H9 (cell line): Measurements from ENCODE around the gene DDX20. TPM values are rescaled to one million over a fixed set of nuclear protein-coding genes. Genes with fewer than 3 reads are reported as not detected.

Experiments
- DNase-seq: peaks from one replicate; pipeline ENCODE4 v3.0.0-alpha.2; 2017
- H2AFZ ChIP-seq: one replicate; pipeline ENCODE4 v1.6.1; 2013; ENCODE audit warnings: mild to moderate bottlenecking, low read length, control low read depth, moderate library complexity
- H2AK5ac ChIP-seq: 2 replicates; pipeline ENCODE4 v1.6.1; 2013; ENCODE audit warnings: low read length, control low read depth, mixed read lengths; ENCODE audit not compliant: insufficient read length
- H2BK120ac ChIP-seq: one replicate; pipeline ENCODE4 v1.6.1; 2013; ENCODE audit warnings: low read depth, mild to moderate bottlenecking, low read length, control low read depth, inconsistent platforms; ENCODE audit not compliant: poor library complexity, severe bottlenecking
- H2BK12ac ChIP-seq: 2 replicates; pipeline ENCODE4 v1.6.1; 2013; ENCODE audit warnings: low read length, control low read depth, mixed read lengths, low read depth; ENCODE audit not compliant: insufficient read length
- H2BK15ac ChIP-seq: 2 replicates; pipeline ENCODE4 v1.6.1; 2013; ENCODE audit warnings: low read depth, low read length, control low read depth
- H2BK20ac ChIP-seq: one replicate; pipeline ENCODE4 v1.6.1; 2013; ENCODE audit warnings: low read depth, mild to moderate bottlenecking, low read length, control low read depth, inconsistent platforms; ENCODE audit not compliant: poor library complexity, severe bottlenecking
- H2BK5ac ChIP-seq: 2 replicates; pipeline ENCODE4 v1.6.1; 2013; ENCODE audit warnings: low read length, control low read depth, mixed read lengths; ENCODE audit not compliant: insufficient read length
- H3K14ac ChIP-seq: 2 replicates; pipeline ENCODE4 v1.6.1; 2013; ENCODE audit warnings: low read length, control low read depth; ENCODE audit not compliant: insufficient read depth
- H3K18ac ChIP-seq: 2 replicates; pipeline ENCODE4 v1.6.1; 2013; ENCODE audit warnings: low read depth, mild to moderate bottlenecking, mixed read lengths, low read length, control low read depth; ENCODE audit not compliant: insufficient read length
- H3K23ac ChIP-seq: 2 replicates; pipeline ENCODE4 v1.6.1; 2013; ENCODE audit warnings: low read length, control low read depth, mixed read lengths, low read depth; ENCODE audit not compliant: insufficient read length
- H3K23me2 ChIP-seq: 2 replicates; pipeline ENCODE4 v1.6.1; 2013; ENCODE audit warnings: low read depth, mild to moderate bottlenecking, mixed read lengths, low read length, control low read depth; ENCODE audit not compliant: insufficient read length, poor library complexity, severe bottlenecking
- H3K27ac ChIP-seq: 2 replicates; pipeline ENCODE4 v1.5.1; 2013; ENCODE audit warnings: low read length, control low read depth, mixed read lengths, low read depth; ENCODE audit not compliant: insufficient read length
- H3K27me3 ChIP-seq: 2 replicates; pipeline ENCODE4 v1.6.1; 2013; ENCODE audit warnings: low read length, control low read depth, inconsistent platforms; ENCODE audit not compliant: insufficient read depth
- H3K4ac ChIP-seq: 2 replicates; pipeline ENCODE4 v1.6.1; 2013; ENCODE audit warnings: low read depth, mild to moderate bottlenecking, control low read depth, inconsistent platforms, low read length, moderate library complexity
- H3K4me1 ChIP-seq: 2 replicates; pipeline ENCODE4 v1.6.1; 2013; ENCODE audit warnings: low read length, control low read depth, inconsistent platforms; ENCODE audit not compliant: insufficient read depth
- H3K4me2 ChIP-seq: 2 replicates; pipeline ENCODE4 v1.6.1; 2013; ENCODE audit warnings: low read length, control low read depth, mixed read lengths; ENCODE audit not compliant: insufficient read length, insufficient read depth
- H3K56ac ChIP-seq: 2 replicates; pipeline ENCODE4 v1.6.1; 2013; ENCODE audit warnings: low read depth, mild to moderate bottlenecking, mixed read lengths, low read length, control low read depth; ENCODE audit not compliant: insufficient read length
- H3K79me1 ChIP-seq: 2 replicates; pipeline ENCODE4 v1.6.1; 2013; ENCODE audit warnings: low read depth, mild to moderate bottlenecking, moderate library complexity, low read length, control low read depth, inconsistent platforms; ENCODE audit not compliant: insufficient read depth, poor library complexity, severe bottlenecking
- H3K79me2 ChIP-seq: 2 replicates; pipeline ENCODE4 v1.6.1; 2013; ENCODE audit warnings: low read length, control low read depth, inconsistent platforms; ENCODE audit not compliant: insufficient read depth
- H3K9ac ChIP-seq: 2 replicates; pipeline ENCODE4 v1.6.1; 2013; ENCODE audit warnings: low read length, control low read depth, mixed read lengths; ENCODE audit not compliant: insufficient read length; ENCODE audit errors: extremely low read depth
- H3K9me3 ChIP-seq: one replicate; pipeline ENCODE4 v1.6.1; 2013; ENCODE audit warnings: low read depth, low read length, inconsistent platforms; ENCODE audit not compliant: control insufficient read depth
- H3T11ph ChIP-seq: one replicate; pipeline ENCODE4 v1.6.1; 2013; ENCODE audit warnings: mild to moderate bottlenecking, low read length, control low read depth, inconsistent platforms
- H4K20me1 ChIP-seq: one replicate; pipeline ENCODE4 v1.6.1; 2013; ENCODE audit not compliant: control insufficient read depth, insufficient read length, insufficient read depth
- H4K5ac ChIP-seq: 2 replicates; pipeline ENCODE4 v1.6.1; 2013; ENCODE audit warnings: low read depth, mild to moderate bottlenecking, mixed read lengths, low read length, control low read depth; ENCODE audit not compliant: insufficient read length
- H4K8ac ChIP-seq: replicated peaks from 2 replicates; pipeline ENCODE4 v1.6.1; 2013; ENCODE audit warnings: low read length, control low read depth, mixed read lengths, low read depth; ENCODE audit not compliant: insufficient read length
- H4K91ac ChIP-seq: 2 replicates; pipeline ENCODE4 v1.6.1; 2013; ENCODE audit warnings: low read depth, mild to moderate bottlenecking, moderate library complexity, mixed read lengths, low read length, control low read depth; ENCODE audit not compliant: insufficient read length
- H3K27ac Mint-ChIP-seq, 3 experiments: 2 replicates in 2 of 3; 3 replicates in 1 of 3; pipeline ENCODE4 v1.8.0; 2020 to 2021; ENCODE audit warnings: mixed read lengths in 3 of 3, mild to moderate bottlenecking in 1 of 3, moderate library complexity in 1 of 3
- H3K27me3 Mint-ChIP-seq: 2 replicates; pipeline ENCODE4 v1.8.0; 2021; ENCODE audit warnings: low read depth, mild to moderate bottlenecking, moderate library complexity, mixed read lengths
- H3K36me3 Mint-ChIP-seq, 3 experiments: 2 replicates in 2 of 3; 3 replicates in 1 of 3; pipeline ENCODE4 v1.8.0; 2020 to 2021; ENCODE audit warnings: low read depth in 3 of 3, mixed read lengths in 3 of 3; ENCODE audit not compliant: insufficient read depth in 1 of 3
- H3K4me1 Mint-ChIP-seq, 2 experiments: 2 replicates each; pipeline ENCODE4 v1.8.0; 2020; ENCODE audit warnings: mixed read lengths in 2 of 2
- H3K4me3 Mint-ChIP-seq, 2 experiments: 2 replicates in 1 of 2; 3 replicates in 1 of 2; pipeline ENCODE4 v1.8.0; 2020 to 2021; ENCODE audit warnings: mild to moderate bottlenecking in 2 of 2, mixed read lengths in 2 of 2, moderate library complexity in 1 of 2
- H3K9me3 Mint-ChIP-seq, 2 experiments: 2 replicates in 1 of 2; 3 replicates in 1 of 2; pipeline ENCODE4 v1.8.0; 2020; ENCODE audit warnings: mild to moderate bottlenecking in 2 of 2, mixed read lengths in 2 of 2, moderate library complexity in 1 of 2
- CTCF ChIP-seq: fragments of 200-600 bp; sonication (generic); conservative IDR thresholded peaks from 3 replicates; pipeline ENCODE4 v1.8.0; 2021; ENCODE audit warnings: antibody characterized with exemption, mild to moderate bottlenecking
- whole genome bisulfite sequencing: extraction: QIAGEN DNeasy Blood & Tissue Kit; methylation state at CpG from one replicate; pipeline ENCODE4 v1.1.7; 2013; ENCODE audit warnings: missing lambda C conversion rate, low lambda C conversion rate, mixed read lengths; ENCODE audit not compliant: insufficient read length; ENCODE audit errors: extremely low coverage; 5-methylcytosine and 5-hydroxymethylcytosine counted together
- total RNA-seq: library from RNA; stranded (reverse); gene quantifications from 2 replicates; pipeline ENCODE4 v1.2.1, GENCODE V29; 2021

DDX20 gene
- total RNA-seq, 1 experiment from 2014 or later, result 38.3 TPM

- Histone ChIP-seq H3K23me2 (no peaks in the 10 kb centered on the region), H3K23ac (no peak overlapping the region), H3K9ac (no peak overlapping the region), H2BK12ac (no peak overlapping the region), H4K91ac (no peak overlapping the region), H2AFZ (no peak overlapping the region), H3K79me2 (no peaks in the 10 kb centered on the region), H3K4me2 (no peak overlapping the region), H3K56ac (no peak overlapping the region), H3T11ph (no peak overlapping the region), H3K9me3 (no peaks in the 10 kb centered on the region), H2BK5ac (no peak overlapping the region), H4K5ac (no peak overlapping the region), H2BK20ac (no peak overlapping the region), H2BK15ac (no peak overlapping the region), H2AK5ac (no peak overlapping the region), H3K14ac (no peak overlapping the region), H3K4ac (no peak overlapping the region), H2BK120ac (no peak overlapping the region), H3K27ac (no peak overlapping the region), H3K79me1 (no peaks in the 10 kb centered on the region), H3K27me3 (no peaks in the 10 kb centered on the region), H3K18ac (no peak overlapping the region), H3K4me1 (no peaks in the 10 kb centered on the region), H4K20me1 (no peaks in the 10 kb centered on the region), H4K8ac (no peak overlapping the region)
- WGBS, result no CpG with 5 or more reads among the region's 3 CpGs
- no peak for TF ChIP-seq CTCF
- H3K27ac Mint-ChIP-seq, result no peak overlapping the region
- no peaks in the 10 kb centered on the region for H3K36me3 Mint-ChIP-seq
- H3K4me3 Mint-ChIP-seq, result no peak overlapping the region
- DNase-seq, result no peak
- no peaks in the 10 kb centered on the region for H3K27me3 Mint-ChIP-seq
- H3K4me1 Mint-ChIP-seq, result peaks cover 0 to 3% of the 10 kb centered on the region in 2 experiments; a peak in 2 of 4 replicates
- no peaks in the 10 kb centered on the region; a peak in 1 of 5 replicates for H3K9me3 Mint-ChIP-seq
Measured at GRCh38 chr1:111814642-111815041, 58.9 kb downstream of the DDX20 start.

Other genes starting within 250 kb of the DDX20 start
- 26.7 and 28.3 TPM in 2 replicates for gene RAP1A, start 136.1 kb upstream of the DDX20 start, total RNA-seq
- 11.9 and 12.3 TPM in 2 replicates for gene INKA2, start 16.5 kb upstream of the DDX20 start, total RNA-seq
- 0.15 TPM in 2 replicates for gene KCND3, start 233.8 kb downstream of the DDX20 start, total RNA-seq